ENCODE data around the gene TCN2. TPM values are rescaled to one million over a fixed set of nuclear protein-coding genes. Genes with fewer than 3 reads are reported as not detected.
A peak's percentile ranks its signal among the peaks of the same experiment; 100 is the strongest.

Gene TCN2
- total RNA-seq, 1 donor from 2014 or later: 1.1 TPM

- Histone ChIP-seq H3K4me3 (ENCODE audit: low read depth, low read length) (no peak overlapping the region), H3K27me3 (ENCODE audit: control insufficient read depth, insufficient read depth, low read length) (no peaks in the 10 kb centered on the region), H3K36me3 (ENCODE audit: control insufficient read depth, insufficient read depth, low read length) (no peaks in the 10 kb centered on the region)
- DNase-seq (ENCODE audit: low read depth) (no peak), FAIRE-seq (no peak)
- TF ChIP-seq CTCF (IDR thresholded peaks at IDR 0.05; ENCODE audit: insufficient read depth, low read length, severe bottlenecking): no peak
Measured at GRCh38 chr22:30647536-30647935, 40.6 kb downstream of the TCN2 start.

DNA sequence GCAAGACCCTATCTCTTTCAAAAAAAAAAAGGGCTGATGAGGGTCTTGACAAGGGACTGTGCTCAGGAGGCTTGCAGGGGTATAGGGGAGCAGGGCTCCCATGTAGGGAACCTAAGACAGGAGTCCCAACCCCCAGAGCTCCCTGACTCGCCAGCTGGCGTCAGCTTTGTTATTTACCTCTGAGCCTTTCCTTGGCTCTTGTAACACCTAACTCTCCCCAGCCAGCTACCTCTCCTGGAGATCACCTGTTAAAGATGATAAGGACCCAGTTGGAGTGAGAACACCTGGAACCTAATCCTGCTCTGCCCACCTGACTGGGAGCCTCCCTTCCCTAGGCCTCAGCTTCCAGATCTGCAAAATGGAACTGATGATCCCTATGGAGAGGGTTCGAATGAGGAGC is 41.9 kb downstream of the TCN2 start:
- FAIRE-seq: no peak

DNA sequence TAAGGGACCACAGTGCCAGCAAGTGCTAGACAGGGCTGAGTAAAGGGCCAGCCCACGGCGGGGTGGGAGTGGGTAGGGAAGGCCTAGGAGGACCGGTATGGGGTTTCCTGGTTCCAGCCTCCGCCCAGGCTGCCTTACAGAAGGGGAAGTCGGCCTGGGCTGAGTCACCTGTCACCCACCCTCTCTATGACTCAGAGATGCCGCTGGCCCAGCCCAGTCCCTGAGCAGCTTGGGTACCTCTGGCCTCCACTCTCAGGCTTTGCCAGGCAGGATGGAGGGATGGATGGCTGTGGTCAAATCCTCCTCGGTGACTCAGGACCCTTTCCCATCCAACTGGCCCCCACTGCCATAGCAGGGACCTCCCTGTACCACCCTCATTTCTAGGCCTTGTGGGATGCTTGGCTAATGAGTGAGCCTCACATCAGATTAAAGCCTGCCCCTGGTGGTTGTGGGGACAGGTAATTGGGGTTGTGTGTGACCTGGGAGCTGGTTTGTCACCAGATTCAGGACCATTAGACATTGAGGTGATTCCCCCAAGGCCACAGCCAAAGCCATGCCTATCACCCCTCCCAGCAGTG is 42.5 kb downstream of the TCN2 start:
- Histone ChIP-seq H3K27me3 (ENCODE audit: control insufficient read depth, insufficient read depth, low read length) (no peaks in the 10 kb centered on the region), H3K36me3 (ENCODE audit: control insufficient read depth, insufficient read depth, low read length) (no peaks in the 10 kb centered on the region), H3K4me3 (ENCODE audit: low read depth, low read length) (no peak overlapping the region)
- TF ChIP-seq CTCF (IDR thresholded peaks at IDR 0.05; ENCODE audit: insufficient read depth, low read length, severe bottlenecking): peak; percentile 24
- FAIRE-seq (peak; percentile 89), DNase-seq (ENCODE audit: low read depth) (peak; percentile 88)

More for the DNA sequence above, 41.9 kb downstream of the TCN2 start:
- Histone ChIP-seq H3K36me3 (ENCODE audit: control insufficient read depth, insufficient read depth, low read length) (no peaks in the 10 kb centered on the region), H3K4me3 (ENCODE audit: low read depth, low read length) (no peak overlapping the region), H3K27me3 (ENCODE audit: control insufficient read depth, insufficient read depth, low read length) (no peaks in the 10 kb centered on the region)
- DNase-seq (ENCODE audit: low read depth): no peak
- no peak for TF ChIP-seq CTCF (IDR thresholded peaks at IDR 0.05; ENCODE audit: insufficient read depth, low read length, severe bottlenecking)

- FAIRE-seq (no peak), DNase-seq (ENCODE audit: low read depth) (no peak)
- no peak for TF ChIP-seq CTCF (IDR thresholded peaks at IDR 0.05; ENCODE audit: insufficient read depth, low read length, severe bottlenecking)
- H3K4me3 ChIP-seq (ENCODE audit: low read depth, low read length): no peak overlapping the region
- H3K36me3 ChIP-seq (ENCODE audit: control insufficient read depth, insufficient read depth, low read length): no peaks in the 10 kb centered on the region
- H3K27me3 ChIP-seq (ENCODE audit: control insufficient read depth, insufficient read depth, low read length): no peaks in the 10 kb centered on the region
Measured at GRCh38 chr22:30650508-30651116, 43.6 kb downstream of the TCN2 start.

- no peak overlapping the region for H3K4me3 ChIP-seq (ENCODE audit: low read depth, low read length)
- no peaks in the 10 kb centered on the region for H3K36me3 ChIP-seq (ENCODE audit: control insufficient read depth, insufficient read depth, low read length)
- no peaks in the 10 kb centered on the region for H3K27me3 ChIP-seq (ENCODE audit: control insufficient read depth, insufficient read depth, low read length)
- no peak for TF ChIP-seq CTCF (IDR thresholded peaks at IDR 0.05; ENCODE audit: insufficient read depth, low read length, severe bottlenecking)
- FAIRE-seq (no peak), DNase-seq (ENCODE audit: low read depth) (no peak)
Measured at GRCh38 chr22:30652852-30653251, 45.9 kb downstream of the TCN2 start.

- no peaks in the 10 kb centered on the region for H3K27me3 ChIP-seq (ENCODE audit: control insufficient read depth, insufficient read depth, low read length)
- no peak for FAIRE-seq
Measured at GRCh38 chr22:30654361-30654760, 47.4 kb downstream of the TCN2 start.

More at GRCh38 chr22:30654361-30654760, 47.4 kb downstream of the TCN2 start:
- H3K4me3 ChIP-seq (ENCODE audit: low read depth, low read length): no peak overlapping the region
- no peaks in the 10 kb centered on the region for H3K36me3 ChIP-seq (ENCODE audit: control insufficient read depth, insufficient read depth, low read length)
- TF ChIP-seq CTCF (IDR thresholded peaks at IDR 0.05; ENCODE audit: insufficient read depth, low read length, severe bottlenecking): no peak
- no peak for DNase-seq (ENCODE audit: low read depth)

Data from bronchial epithelial cell (primary cell).